HG03103 (cell line): ENCODE data around the gene DIDO1.

Experiments
- ATAC-seq: cut with Tn5 transposase; IDR thresholded peaks from one replicate; pipeline ENCODE4 v1.9.1; 2021; ENCODE audit warnings: low read depth; ENCODE audit not compliant: unreplicated experiment

Gene DIDO1

DNA sequence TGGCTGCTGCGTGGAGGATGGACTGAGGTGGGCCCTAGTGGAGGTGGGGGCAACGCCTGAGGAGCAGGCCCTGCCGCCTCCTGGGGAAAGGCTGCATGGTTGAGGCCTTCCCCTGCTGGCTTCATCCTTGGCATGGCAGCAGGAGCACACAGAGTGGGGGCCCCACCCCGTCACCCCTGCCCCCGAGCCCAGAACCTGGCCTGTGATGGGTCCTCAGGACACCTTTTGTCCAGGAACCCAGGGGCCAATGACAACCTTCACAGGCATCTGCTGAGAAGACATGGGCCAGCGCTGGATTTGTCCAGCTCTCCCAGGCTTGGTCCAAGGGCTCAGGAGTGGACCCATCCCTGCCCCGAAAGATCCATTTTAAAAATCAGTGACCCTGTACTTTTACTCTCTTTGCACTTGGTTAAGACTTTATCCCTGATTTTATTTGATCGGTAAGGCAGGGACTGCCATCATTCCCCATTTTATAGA is 25.6 kb upstream of the DIDO1 start:
- no peak for ATAC-seq

DNA sequence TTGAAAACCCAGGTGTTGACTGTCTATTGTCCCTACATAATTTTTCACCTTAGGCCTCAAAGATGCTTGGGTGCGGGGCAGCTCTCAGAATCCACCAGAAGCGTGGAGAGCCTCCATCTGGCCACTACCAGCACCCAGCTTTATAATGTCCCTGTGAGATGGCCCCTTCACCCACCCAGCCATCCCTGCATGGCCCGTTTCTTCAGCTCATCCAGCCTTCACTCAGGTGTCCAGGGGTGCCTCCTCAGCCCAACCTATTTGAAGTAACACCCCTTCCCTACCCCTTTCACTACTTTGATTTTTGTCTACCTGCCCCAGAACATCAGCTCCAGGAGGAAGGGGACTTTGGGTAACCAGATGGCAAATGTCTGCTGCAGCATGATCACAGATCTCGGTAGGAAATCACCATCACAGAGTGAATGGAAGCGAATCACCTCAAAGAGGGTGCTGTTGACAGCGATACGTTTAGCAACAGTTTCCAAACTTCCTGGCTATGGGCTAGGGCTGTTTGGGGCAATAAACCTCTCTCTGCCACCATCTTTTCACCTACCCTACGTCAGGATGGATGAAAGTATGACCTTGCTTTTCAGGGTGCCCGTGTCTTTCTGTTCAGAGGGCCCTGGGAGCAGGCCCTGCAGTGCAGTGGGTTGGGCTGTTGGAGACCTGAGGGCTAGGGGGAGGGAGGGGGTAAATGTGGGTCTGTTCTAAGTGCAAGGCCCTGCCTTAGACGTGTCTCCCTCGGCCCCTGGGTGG is 25.0 kb upstream of the DIDO1 start:
- no peak for ATAC-seq

DNA sequence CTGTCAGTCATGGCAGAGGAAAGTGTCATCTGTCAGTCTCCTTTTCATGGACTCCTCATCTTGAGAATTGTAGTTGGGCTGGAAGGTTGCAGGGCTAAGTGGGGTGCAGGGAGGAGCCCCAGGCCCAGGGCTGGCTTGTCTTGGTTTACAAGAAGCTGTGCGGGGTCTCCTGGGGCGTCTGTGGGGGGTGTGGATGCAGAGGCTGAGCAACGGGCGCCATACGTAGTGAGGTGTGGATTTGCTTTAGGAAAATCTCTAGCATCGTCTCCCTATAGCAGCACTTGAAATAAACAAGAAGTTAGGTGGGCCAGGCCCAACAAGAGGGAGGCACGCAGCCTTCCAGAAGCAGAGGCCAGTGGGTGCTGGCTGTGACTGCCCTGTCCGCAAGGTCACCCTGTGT is 24.4 kb upstream of the DIDO1 start:
- ATAC-seq: no peak

DNA sequence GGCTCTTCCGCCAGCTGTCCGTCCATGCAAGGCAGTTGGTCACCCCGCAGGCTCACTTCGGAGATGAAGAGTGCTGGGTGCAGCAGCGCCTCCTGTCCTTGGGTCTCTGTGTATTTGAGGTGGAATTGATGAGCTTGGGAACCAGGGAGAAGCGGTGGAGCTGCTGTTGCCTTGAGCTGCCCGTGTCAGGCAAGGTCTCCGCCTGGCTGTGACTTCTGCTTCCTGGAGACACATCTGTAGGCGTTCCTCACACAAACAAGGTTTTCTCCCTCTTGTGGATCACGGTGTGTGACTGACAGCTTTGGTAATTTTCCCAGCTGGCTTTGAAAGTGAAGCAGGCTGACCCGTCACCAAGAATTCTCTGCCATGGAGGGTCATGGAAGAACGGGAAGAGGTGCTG is 23.7 kb upstream of the DIDO1 start:
- ATAC-seq: no peak

DNA sequence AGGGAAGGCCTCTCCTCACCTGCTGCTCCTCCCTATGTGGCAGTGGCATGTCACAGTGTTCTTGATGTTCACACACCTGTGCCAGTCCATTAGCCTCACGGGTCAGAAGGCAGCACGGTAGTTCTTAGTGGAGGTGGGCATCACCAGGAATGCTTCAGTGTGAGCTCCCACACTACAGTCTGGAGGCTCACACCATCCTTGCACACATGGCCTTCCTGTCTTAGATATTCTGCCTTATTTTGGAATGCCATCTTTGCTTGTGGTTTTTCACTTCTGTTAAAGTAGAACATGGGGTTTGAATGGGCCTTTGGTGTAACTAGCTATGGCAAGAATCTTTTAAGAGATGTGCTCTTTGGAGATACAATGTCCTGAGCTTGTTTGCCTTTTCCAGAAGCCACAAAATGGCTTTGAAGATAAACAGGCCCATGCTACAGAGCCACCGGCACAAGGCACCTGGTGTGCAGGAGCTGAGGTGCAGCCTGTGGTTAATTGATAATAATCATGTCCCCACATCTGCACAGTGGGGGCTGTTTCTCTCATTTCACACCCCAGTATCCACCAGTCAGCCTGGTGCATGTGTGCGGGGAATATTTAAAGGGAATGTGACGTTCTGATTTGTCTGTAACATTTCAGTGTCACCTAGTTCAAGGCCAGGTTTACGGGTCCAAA is 23.0 kb upstream of the DIDO1 start:
- ATAC-seq: no peak

DNA sequence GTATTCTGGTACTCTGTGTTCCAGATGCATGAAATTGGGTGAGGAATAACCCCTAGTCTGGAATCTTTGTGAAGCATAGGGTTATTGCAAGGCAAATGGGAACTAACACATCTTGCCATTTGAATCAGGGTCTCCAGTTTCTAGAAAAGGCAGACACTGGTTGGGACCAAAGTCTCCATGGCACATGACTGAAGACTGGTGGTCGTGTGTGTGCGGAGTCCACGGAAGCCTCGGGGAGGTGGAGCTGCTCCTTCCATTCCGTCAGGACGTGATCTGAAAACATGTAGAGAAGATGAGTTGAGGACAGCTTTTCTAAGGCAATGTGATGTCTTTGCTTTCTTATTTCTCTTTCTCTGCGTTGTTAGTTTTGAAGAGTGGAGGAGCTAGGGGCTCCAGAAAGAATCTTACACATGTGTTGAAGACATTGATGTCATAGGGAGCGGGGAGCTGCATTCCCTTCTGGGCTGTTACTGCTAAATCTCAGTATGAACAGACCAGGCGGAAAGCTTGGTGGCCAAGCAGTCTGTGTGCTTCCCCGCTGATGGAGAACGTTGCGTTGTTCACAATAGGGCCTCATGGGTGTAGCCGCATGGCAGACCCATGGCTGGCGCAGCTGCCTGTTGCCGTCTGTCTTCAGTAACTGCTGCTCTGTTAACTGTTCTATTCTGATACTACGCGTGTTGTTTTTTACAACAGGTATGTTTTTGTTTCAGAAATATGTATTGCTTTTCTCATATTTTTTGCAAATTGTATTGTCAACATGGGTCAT is 21.4 kb upstream of the DIDO1 start:
- no peak for ATAC-seq

DNA sequence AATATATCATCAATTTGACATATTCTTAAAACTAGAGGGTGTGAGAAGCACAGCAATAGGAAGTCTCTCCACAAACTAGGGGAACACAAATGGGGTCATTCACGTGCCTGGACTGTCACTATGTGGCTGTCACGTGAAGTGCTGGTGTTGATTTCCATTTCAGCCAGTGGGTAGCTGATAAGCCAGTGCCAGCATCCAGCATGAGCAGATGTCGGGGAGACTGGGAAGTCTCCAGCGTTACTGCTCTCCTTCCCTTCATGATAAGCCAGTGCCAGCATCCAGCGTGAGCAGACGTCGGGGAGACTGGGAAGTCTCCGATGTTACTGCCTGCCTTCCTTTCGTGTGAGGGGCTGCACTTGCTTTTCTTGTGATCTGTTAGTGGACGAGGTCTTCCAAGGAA is 20.6 kb upstream of the DIDO1 start:
- ATAC-seq: no peak

DNA sequence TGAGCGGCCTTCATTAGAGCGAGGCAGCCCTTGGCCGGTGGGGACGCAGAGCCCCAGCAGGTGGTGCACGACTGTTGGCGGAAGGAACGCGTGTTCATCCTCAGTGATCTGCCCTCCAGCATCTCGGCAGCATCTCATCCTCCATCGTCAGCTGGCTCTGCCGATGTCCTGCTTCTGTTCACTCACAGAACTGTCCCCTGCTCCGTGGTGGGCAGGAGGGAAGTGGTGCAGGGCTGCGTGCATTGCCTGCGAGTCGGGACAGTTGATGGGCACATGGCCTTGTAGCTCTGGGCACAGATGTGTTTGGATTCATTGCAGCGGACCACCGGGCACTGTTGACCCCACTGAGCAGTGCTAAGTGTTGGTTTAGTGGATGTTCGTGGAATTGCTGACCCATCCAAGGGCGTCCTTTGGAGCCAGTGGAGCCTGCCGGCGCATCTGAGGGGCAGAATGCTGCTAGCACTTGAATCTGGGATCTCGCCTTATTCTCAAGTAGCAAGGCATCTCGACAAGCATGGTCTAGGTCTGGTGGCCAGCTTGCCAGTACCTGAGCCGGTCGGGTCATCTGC is 19.6 kb upstream of the DIDO1 start:
- ATAC-seq: no peak

DNA sequence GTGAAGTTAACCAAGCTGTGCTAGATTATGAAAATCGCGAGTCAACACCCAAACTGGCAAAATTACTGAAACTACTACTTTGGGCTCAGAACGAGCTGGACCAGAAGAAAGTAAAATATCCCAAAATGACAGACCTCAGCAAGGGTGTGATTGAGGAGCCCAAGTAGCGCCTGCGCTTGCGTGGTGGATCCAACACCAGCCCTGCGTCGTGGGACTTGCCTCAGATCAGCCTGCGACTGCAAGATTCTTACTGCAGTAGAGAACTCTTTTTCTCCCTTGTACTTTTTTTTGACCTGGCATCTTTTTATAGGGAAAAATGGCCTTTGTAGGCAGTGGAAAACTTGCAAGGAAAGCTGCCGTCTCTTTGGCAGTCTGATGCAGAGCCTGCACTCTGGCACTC is 18.4 kb upstream of the DIDO1 start:
- no peak for ATAC-seq

DNA sequence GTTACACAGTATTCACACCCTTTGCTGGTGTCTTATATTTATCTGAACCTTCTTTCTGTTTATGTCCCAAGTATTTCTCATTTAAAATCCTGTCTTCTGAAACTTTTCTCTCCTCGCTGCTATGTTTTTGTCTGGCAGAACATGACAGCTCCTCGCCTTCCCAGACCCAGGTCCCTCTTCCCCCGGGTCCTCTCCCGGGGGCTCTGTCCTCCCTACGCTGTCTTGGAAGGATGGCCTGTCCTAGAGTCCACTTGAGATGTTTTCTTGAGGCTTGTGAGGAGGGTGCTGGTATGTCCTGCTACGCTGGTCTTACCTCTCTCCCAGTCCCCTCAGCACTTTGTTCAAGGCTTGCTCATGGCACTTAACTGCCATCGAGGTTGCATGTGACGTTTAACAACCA is 17.9 kb upstream of the DIDO1 start:
- ATAC-seq: no peak

DNA sequence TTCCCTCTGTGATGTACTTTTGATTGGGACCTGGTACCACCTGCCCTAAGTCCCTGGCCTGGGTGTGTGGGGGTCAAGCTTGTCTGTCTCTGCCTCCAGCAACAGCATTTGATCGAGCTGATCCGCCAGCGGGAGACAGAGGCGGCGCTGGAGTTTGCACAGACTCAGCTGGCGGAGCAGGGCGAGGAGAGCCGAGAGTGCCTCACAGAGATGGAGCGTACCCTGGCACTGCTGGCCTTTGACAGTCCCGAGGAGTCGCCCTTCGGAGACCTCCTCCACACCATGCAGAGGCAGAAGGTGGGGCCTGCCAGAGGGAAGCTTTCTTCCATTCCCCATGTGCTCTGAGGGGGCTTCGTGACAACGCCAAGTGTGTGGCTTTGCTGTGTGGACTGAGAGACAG is 17.1 kb upstream of the DIDO1 start:
- no peak for ATAC-seq

DNA sequence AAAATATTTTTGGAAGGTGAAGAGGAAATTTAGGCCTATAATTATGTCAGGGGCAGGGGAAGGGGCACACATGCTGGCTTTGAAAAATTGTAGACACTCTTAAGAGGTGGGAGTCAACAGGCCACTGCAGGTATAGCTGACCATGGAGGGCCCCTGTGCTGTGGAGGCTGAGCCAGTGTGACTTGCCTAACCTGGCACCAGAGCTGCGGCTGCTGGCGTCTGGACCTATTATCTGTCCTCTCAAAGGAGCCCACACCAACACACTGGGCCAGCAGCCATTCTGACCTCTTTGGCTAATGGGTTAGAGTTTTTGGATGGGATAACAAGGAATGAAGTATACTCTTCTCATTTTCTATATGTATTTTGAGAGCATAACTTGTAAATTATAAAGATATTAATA is 16.2 kb upstream of the DIDO1 start:
- ATAC-seq: no peak

DNA sequence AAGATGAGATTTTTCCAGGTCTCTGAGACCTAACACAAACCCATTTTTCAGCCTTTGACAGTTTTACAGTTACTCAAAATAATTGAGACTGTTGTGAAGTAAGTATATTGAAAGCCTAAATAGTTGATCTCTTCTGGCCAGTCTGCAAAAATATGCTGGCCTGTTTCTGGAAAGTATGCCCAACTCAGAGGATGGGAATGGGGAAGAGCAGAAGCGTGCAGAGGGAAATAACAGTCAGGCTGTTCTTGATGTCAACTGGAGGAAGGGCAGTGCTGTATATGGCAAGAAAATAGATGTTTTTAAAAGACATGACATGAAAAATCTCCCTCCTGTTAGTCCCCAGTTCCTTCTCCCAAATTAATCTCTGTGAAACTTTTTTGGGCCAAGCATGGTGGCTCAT is 15.5 kb upstream of the DIDO1 start:
- ATAC-seq: no peak

DNA sequence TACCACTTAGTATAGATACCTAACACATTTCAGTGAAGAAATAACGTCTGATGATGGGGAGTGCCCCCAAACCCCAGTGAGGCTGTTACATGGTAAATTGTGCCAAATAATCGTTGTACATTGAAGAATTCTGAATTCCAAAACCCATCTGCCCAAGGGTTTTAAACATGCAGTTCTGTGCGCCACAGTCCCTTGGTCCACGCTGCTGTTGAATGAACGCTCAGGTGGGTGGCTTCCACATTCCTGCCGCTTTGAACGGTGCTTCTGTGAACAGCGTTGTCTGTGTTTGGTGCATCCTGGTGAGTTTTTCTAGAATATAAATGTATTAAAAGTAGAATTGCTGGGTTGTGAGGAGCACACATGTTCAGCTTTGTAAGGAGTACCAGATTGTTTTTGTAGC is 14.6 kb upstream of the DIDO1 start:
- ATAC-seq: no peak

DNA sequence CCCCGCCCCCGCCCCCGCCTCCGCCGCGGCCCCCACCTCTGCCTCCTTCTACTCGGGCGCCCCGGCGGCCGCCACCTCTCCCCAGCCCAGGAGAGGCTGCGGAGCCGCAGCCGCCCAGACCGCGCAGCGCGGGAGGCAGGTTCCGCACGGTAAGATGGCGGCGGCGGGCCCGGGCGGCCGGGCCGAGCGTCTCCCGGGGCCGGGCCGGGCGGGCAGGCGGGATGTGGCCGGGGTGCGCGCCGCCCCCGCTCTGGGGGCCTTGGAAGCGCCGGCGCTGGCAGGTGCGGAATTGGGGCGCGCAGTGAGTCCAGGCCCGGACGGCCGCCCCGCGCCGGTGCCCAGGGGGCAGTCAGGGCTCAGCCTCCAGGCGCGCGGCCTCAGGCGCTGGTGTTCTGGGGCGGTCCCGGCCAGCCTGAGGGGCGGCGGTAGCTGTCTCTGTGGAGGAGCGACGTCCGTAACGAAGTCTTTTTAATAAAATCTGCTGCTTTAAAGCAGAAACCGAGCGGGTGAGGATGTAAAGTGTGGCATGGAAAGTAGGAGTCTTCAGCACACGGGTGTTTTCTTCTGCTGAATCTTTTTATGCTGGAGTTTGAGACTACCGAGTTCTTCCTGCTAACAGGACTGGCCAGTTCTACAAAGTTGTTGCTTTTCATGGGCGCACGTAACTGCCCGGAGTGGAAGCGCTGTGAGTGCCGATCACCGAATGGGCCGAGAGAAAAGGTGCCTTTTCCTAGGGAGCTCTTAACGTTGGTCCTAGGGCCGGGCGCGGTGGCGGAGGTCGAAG is 12.0 kb upstream of the DIDO1 start, which contains the start of gene GID8:
Gene GID8 (plus strand): TSS at position 43 of the 784 bp plus-strand sequence. CDS start 3,356 bp downstream, outside the sequence.
- peak; percentile 35 for ATAC-seq

DNA sequence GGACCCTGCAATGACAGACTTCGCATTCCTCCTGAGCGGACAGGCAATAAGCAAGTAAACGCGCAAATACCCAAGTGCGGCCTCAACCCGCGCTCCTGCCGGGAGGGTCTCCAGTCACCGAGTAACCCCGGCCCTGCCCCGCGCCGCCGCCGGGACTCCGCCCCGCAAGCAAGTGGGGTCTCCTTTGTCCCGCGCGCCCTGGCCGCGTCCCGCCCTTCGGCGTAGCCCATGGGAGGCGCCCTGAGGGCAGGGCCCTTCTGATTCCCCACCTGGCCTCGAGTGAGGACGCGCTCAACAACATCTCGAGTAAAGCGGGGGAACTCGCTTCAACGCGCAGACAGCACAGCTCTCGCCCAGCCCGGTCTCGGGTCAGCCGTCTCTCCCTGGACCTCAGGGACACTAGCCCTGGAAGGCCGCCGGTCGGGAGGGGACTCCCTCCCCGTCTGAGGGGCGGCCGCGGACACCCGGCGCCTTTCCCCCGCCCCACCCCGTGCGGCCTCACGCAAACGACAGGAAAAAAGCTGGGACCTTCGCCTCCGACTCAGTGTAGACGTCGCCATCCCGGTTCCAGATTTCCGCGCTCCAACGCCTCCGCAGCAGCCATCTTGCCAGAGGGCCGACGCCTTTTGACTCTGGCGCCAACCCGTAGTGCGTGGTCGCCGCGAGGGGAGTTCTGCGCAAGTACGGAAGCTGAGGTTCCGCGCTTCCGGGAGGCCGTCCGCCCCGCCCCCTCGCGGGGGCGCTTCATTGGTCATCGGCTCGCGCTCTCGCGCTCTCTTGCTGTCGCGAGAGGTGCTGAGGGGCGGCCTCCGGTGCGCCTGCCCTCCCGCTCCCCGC is 11.2 kb upstream of the DIDO1 start:
- ATAC-seq: peak; percentile 82

DNA sequence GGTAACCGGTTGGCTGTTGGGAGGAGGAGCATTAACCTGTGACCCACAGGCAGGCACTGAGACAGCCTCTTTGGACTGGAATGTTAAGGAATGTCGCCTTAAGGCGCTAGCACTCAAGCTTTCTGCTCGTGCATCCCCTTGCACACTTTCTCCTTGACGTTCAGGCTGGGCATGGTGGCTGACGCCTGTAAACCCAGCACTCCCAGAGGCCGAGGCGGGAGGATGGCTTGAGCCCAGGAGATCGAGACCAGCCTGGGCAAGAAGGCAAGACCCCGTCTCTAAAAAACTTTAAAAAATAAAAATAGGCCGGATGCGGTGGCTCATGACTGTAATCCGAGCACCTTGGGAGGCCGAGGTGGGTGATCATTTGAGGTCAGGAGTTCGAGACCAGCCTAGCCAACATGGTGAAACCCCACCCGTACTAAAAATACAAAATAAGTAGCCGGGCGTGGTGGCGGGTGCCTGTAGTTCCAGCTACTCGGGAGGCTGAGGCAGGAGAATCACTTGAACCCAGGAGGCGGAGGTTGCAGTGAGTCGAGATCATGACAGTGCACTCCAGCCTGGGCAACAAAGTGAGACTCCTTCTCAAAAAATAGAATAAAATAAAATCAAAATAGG is 9.8 kb upstream of the DIDO1 start:
- ATAC-seq: no peak

DNA sequence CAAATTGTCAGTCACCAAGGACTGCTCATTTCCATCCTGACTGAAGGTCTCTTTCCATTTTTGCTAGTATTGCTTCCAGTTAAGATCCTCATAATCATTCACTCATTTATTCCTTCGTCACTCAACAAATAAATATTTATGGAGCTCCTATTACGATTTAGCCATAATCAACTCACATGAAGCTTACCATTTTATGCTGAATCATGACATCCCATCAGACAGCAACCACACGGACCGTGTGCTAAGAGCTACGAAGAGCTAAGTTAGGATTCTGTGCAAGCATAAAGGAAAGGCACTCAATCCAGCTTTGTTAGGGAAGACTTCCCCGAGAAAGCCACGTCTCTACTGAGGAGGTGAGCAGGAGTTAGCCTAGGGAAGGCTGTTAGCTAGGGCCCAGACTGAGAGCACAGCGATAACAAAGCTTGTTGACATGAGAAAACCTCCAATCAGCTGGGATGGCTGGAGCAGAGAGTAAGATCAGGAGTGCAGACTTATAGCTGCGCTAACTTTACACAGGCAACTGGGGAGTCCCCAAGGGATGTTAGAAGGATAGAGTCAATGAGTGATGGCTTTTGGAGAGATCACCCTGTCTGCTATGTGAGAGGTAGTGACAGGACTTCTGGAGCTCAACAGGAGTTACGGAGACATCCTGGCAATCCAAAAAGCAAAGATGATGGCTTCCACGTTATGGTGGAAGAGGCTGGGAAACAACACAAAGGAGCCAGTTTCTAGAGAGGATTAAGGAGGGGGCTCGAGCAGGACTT is 9.1 kb upstream of the DIDO1 start:
- no peak for ATAC-seq
